ENCODE measurements around the gene JKAMP.

Gene JKAMP

DNA sequence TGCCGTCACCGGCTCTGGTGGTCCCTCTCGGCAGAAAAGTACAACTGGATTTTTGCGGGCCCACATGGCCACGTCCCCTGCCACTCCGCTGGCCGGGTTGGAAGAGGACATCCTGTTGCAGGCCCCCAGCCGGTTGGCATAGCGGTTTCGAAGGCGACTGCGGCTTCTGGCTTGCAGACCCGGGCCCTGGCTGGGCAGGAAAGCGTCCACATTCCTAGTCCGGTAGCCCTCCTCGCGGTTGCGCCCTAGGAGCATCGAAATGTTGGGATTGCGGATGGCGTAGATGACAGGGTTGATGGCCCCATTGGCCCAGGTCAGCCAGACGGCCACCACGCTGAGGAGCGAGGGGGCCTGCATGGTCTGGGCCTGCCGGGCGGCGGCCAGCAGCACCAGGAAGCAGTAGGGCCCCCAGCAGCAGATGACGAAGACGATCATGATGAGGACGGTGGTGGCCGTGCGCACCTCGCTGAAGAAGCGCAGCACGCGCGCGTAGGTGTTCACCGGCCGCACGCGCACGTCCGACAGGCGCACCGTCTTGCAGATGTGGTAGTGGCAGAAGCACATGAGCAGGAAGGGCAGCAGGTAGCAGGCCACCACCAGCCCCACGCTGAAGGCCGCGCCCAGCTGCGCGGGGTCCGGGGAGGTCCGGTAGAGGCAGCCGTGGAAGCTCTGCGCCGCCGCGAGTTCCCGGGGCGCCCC, 20.4 kb upstream of the JKAMP start:
- Mint-ChIP-seq H3K4me1 (peaks cover 5% of the 10 kb centered on the region), H3K27ac (peak overlapping the region; percentile 64)
- peak in 1 of 2 donors; percentile 26 for DNase-seq (ENCODE audit: low spot score in 2 of 2)

DNA sequence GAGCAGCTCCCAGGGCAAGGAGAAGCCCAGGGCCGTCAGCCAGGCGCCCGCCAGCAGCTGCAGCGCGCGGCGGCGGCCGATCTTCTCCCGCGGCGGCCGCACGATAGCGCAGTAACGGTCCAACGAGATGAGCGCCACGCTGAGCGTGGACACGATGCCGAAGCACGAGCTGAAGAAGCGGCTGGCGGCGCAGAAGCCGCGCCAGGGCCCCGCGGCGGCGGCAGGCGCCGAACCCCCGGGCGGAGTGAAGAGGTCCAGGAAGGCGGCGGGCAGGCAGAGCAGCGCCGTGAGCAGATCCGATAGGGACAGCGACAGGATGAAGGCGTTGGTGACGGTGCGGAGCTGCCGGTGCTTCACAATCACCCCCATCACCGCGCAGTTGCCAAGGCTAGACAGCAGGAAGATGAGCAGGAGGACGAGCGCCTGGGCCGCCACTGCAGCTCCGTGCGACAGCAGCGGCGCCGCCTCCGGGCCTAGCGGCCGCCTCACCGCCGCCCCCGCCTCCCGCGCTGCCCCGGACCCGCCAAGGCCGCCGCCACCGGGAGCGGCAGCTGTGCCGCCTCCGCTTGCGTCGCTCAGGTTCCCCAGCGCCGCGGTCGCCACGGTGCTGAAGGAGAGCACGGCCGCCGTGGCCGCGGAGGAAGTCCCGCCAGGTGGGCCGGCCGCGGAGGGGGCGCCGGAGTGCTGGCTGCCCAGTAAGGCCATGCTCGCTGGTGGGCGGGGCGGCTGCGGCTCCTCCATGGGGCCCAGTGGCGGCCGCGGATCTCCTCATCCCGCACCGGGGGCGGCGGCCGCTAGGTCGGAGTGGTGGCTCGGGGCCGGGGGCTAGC, 19.6 kb upstream of the JKAMP start:
- Mint-ChIP-seq H3K27me3 (peaks cover 2% of the 10 kb centered on the region), H3K4me1 (peaks cover 5% of the 10 kb centered on the region), H3K4me3 (peak overlapping the region; percentile 89), H3K27ac (peak overlapping the region; percentile 64), H3K9me3 (no peaks in the 10 kb centered on the region), H3K36me3 (peaks cover 4% of the 10 kb centered on the region)
- DNase-seq (ENCODE audit: low spot score in 2 of 2) (peak; percentile 34 to 59), ATAC-seq (ENCODE audit: low read depth) (peak; percentile 55)

More for the DNA sequence above, 20.4 kb upstream of the JKAMP start:
- H3K4me3 Mint-ChIP-seq = peak overlapping the region; percentile 89
- H3K9me3 Mint-ChIP-seq = no peaks in the 10 kb centered on the region
- peaks cover 2% of the 10 kb centered on the region for H3K27me3 Mint-ChIP-seq
- ATAC-seq (ENCODE audit: low read depth) = peak; percentile 16
- peaks cover 6% of the 10 kb centered on the region for H3K36me3 Mint-ChIP-seq

DNA sequence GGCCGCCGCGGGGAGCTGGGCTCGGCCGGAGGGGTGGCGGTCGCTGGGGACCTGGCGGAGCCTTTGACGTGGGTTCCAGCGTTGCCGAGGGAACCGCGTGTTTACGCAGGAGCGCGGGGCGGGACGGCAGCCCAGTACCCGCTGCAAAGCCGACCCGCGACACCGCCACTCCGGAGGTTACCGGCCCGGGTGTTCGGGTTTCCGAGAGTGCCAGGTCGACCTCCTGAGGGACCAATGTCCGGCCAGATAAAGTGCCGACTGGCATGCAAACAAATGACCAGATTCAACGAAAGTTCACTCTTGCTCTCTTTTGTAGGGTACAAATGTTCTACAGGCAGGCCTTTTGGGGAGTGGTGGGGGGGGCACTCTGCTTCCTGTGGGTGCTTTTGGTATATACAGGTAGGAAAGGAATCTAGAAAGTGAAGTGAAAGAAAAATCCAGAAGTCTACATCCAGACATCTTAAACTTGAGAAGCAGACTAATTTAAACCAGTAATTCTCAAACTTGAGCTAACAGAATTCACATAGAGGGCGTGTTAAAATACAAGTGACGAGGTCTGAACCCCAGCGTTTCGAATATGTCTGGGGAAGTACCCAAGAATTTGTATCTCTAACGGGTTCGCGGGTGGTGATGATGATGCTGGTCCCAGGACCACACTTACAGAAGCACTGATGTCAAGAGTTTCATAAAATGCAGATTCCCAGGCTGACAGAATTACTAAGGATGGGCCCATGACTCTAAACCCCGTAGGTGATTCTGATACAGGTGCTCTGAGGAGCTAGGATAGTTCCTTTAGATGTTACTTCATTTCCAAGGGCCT, 18.8 kb upstream of the JKAMP start, which contains the start of gene GPR135:
GPR135 (minus strand) TSS at position 65 of the 820 bp plus-strand sequence. CDS start 154 bp downstream, outside the sequence.
- DNase-seq (ENCODE audit: low spot score in 2 of 2) (peak; percentile 48 to 55), ATAC-seq (ENCODE audit: low read depth) (peak; percentile 66)
- Mint-ChIP-seq H3K27me3 (peaks cover 2% of the 10 kb centered on the region), H3K9me3 (no peaks in the 10 kb centered on the region), H3K36me3 (peaks cover 4% of the 10 kb centered on the region), H3K4me1 (peaks cover 5% of the 10 kb centered on the region), H3K4me3 (peak within 1 kb of the TSS; percentile 89), H3K27ac (peak within 1 kb of the TSS; percentile 64)

DNA sequence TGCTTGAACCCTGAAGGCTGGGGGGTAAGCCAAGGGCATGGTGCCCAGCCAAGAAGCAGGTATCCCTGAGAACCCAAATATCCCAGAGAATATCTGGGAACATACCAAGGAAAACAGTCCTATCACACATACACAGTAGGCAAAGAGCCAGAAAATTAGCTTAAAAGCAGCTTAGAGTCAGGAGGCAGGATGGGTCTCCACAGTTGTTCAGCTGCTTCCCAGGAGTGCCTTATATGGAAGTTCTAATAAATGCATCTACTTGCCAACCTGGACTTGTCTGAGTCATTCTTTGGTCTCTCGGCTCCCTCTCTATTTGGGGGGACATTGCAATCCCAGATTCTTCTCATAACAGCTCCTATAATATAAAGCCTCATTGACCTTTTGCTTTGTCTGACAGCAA, 10.1 kb upstream of the JKAMP start:
- no peak for DNase-seq (ENCODE audit: low spot score in 2 of 2)
- ATAC-seq (ENCODE audit: low read depth) = no peak
- no peaks in the 10 kb centered on the region for H3K9me3 Mint-ChIP-seq
- no peaks in the 10 kb centered on the region for H3K27me3 Mint-ChIP-seq
- peaks cover 3% of the 10 kb centered on the region for H3K4me1 Mint-ChIP-seq
- H3K27ac Mint-ChIP-seq = no peak overlapping the region
- H3K36me3 Mint-ChIP-seq = peaks cover 14% of the 10 kb centered on the region
- no peak overlapping the region for H3K4me3 Mint-ChIP-seq

DNA sequence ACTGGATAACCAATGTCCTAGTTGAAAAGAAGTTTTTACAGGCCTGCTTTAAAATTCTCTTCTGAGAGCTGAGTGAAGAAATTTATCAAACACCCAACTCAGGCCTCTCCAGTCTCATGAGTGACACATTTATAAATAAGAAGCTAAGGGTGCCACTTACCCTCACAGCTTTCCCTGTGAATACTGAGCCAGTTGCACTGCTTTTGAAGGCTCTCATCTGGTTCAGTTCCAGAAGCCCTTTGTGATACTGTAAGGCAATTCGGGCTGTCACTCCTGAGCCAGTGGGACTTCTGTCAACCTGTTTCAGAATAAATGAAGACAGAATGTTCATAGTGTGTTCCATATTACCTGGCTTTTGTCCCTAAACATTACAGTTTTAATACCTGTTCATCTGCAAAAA, 8.6 kb upstream of the JKAMP start:
- no peaks in the 10 kb centered on the region for H3K27me3 Mint-ChIP-seq
- peaks cover 15% of the 10 kb centered on the region for H3K36me3 Mint-ChIP-seq
- DNase-seq (ENCODE audit: low spot score in 2 of 2) (no peak), ATAC-seq (ENCODE audit: low read depth) (no peak)
- no peaks in the 10 kb centered on the region for H3K9me3 Mint-ChIP-seq
- no peak overlapping the region for H3K27ac Mint-ChIP-seq
- H3K4me1 Mint-ChIP-seq = peaks cover 11% of the 10 kb centered on the region
- no peak overlapping the region for H3K4me3 Mint-ChIP-seq

DNA sequence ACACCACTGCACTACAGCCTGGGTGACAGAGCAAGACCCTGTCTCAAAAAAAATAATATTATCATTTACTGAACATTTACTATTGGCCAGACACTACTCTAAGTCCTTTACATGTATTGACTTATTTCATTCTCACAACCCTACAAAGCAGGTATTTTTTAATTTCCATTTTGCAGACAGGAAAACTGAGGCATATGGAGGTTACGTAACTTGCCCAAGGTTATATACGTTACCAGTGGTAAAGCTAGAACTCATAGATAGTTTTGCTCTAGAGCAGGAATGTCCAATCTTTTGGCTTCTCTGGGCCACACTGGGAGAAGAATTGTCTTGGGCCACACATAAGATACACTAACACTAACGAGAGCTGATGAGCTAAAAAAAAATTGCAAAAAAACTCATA, 5.8 kb upstream of the JKAMP start:
- no peak for ATAC-seq (ENCODE audit: low read depth)
- peaks cover 29% of the 10 kb centered on the region for H3K4me1 Mint-ChIP-seq
- H3K4me3 Mint-ChIP-seq = no peak overlapping the region
- no peaks in the 10 kb centered on the region for H3K27me3 Mint-ChIP-seq
- H3K27ac Mint-ChIP-seq = no peak overlapping the region
- H3K9me3 Mint-ChIP-seq = no peaks in the 10 kb centered on the region
- DNase-seq (ENCODE audit: low spot score in 2 of 2) = no peak
- H3K36me3 Mint-ChIP-seq = peaks cover 9% of the 10 kb centered on the region

DNA sequence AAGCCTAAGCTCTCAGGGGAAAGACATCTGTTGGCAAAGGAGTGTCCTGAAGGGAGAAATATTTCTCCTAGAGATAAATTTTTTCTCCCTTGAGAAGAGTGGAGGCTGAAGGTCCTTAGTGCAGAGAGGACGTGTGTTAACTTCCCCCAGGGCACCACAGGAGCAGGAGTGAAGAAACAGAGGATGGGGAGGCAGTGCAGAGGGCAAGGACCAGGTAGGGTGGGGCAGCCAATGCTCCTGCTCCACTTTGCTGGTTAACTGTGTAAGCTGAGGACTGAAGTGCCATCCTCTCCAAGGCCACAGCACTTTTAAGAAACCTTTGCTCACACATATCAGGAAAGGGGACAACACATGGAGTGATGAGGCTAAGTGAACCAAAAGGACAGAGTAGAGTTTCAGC, 4.2 kb upstream of the JKAMP start:
- DNase-seq (ENCODE audit: low spot score in 2 of 2) (no peak), ATAC-seq (ENCODE audit: low read depth) (no peak)
- H3K4me1 Mint-ChIP-seq = peaks cover 29% of the 10 kb centered on the region
- no peaks in the 10 kb centered on the region for H3K27me3 Mint-ChIP-seq
- H3K27ac Mint-ChIP-seq = no peak overlapping the region
- H3K36me3 Mint-ChIP-seq = peaks cover 8% of the 10 kb centered on the region
- H3K9me3 Mint-ChIP-seq = no peaks in the 10 kb centered on the region
- peak overlapping the region; percentile 29 for H3K4me3 Mint-ChIP-seq

DNA sequence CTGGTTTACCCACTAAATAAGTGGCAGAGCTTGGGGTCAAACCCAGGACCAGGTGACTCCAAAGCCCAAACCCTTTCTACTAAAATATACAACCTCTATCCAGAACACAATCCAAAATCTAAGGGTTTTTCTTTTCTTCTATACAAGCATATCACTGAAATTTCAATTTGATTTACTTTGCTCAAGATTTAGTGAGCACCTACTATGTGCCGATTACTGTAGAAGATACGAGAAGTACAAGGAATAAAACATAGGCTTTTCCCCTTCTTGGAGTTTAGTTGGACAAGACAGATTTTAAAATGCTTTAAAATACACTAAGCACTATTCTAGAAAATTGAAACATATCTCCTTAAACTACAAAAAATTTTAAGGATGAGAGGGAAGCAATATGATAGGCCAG, 2.9 kb upstream of the JKAMP start:
- H3K9me3 Mint-ChIP-seq = no peaks in the 10 kb centered on the region
- no peak overlapping the region for H3K4me3 Mint-ChIP-seq
- no peak for DNase-seq (ENCODE audit: low spot score in 2 of 2)
- peaks cover 31% of the 10 kb centered on the region for H3K4me1 Mint-ChIP-seq
- H3K27ac Mint-ChIP-seq = peak overlapping the region; percentile 70
- H3K27me3 Mint-ChIP-seq = no peaks in the 10 kb centered on the region
- H3K36me3 Mint-ChIP-seq = peaks cover 8% of the 10 kb centered on the region
- no peak for ATAC-seq (ENCODE audit: low read depth)

DNA sequence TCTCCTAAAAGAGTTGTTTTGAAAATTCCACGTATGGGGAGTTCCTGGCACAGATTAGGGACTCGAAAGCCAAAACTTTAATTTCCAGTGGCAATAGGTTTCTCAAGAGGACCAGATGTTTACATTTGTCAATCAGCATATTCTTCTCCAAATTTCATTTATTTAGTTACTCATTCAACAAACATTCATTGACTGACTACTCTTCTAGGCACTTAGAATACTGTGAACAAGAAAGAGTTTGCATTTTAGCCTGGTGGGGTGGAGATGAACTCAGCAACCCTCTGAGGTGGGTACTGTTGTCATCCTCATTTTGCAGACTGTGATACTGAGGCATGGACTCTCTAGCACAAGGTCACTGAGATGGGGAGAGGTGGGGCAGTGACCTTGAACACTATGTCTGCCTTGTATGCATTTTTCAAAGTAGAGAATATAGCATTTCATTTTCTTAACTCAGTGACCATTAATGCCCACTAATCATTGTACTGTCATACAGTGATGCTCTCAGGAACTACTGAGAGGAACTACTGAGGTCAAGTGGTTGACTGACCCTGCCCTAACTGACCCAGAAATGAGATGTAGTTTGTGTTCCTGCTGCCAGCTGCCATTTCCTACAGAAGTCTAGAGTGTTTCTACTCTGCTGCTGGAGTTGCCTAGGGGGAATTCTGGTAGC, 2.3 kb upstream of the JKAMP start:
- H3K27me3 Mint-ChIP-seq = no peaks in the 10 kb centered on the region
- DNase-seq (ENCODE audit: low spot score in 2 of 2) = no peak
- H3K27ac Mint-ChIP-seq = no peak overlapping the region
- no peaks in the 10 kb centered on the region for H3K9me3 Mint-ChIP-seq
- H3K4me3 Mint-ChIP-seq = peak overlapping the region; percentile 59
- peaks cover 31% of the 10 kb centered on the region for H3K4me1 Mint-ChIP-seq
- H3K36me3 Mint-ChIP-seq = peaks cover 6% of the 10 kb centered on the region
- no peak for ATAC-seq (ENCODE audit: low read depth)

DNA sequence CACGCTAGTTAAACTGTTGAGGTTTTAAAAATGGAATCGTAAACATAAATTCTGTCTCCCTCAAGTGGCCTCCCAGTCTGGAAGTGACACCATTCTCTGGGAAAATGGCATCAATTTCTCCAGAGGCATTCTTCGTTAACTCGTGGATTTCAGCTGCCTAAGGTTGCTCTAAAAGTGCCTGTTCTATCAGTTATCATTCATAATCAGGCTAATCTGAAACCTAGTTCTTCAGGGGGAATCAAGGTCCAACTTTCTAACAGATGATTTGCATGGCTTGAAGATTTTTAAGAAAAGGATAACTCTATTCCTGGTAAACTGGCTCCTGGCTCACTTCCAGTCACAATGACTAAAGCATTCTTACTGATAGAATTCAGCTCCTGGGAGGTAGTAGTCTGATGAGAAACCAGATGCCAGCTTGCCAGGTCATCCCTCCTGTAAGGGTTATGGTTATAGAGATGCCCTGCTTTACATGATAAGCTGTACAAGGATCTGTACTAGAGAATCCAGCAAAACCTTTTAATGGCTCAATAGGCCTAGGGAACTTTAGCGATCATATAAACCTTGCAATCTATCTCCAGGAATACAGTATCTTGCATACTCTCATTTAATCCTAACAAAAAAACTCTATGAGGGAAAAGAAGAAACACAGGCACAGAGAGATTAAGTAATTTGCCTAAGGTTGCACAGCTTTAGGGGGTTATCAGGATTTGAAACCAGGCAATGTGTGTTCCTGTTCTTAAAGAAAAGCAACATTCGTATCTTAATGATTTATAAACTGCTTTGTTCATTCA, 1.6 kb upstream of the JKAMP start:
- Mint-ChIP-seq H3K27me3 (no peaks in the 10 kb centered on the region), H3K36me3 (peaks cover 7% of the 10 kb centered on the region), H3K27ac (peak overlapping the region; percentile 89), H3K4me3 (peak overlapping the region; percentile 93), H3K4me1 (peaks cover 31% of the 10 kb centered on the region), H3K9me3 (no peaks in the 10 kb centered on the region)
- ATAC-seq (ENCODE audit: low read depth) (no peak), DNase-seq (ENCODE audit: low spot score in 2 of 2) (no peak)

DNA sequence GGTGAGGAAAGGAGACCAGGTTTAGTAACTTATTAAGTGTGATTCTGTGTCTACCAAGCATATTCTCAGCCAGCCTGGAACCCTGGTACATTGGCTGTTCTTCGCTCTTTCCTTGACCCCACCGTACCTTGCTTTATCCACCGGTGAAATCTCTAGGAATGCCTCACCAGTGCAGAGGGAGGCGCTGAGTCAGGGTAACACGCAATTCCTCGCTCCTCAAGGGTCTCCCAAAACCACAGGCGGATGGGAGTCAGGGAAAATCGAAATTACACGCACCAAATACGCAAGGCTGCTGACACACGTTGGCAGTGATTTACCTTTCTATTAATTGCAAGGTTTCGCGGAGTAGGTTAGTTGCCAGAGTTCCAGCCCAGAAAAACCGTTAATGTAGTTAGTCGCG, 954 bp upstream of the JKAMP start:
- Mint-ChIP-seq H3K4me3 (peak overlapping the region; percentile 93), H3K9me3 (no peaks in the 10 kb centered on the region), H3K27ac (peak overlapping the region; percentile 89), H3K4me1 (peaks cover 33% of the 10 kb centered on the region), H3K36me3 (peaks cover 11% of the 10 kb centered on the region), H3K27me3 (no peaks in the 10 kb centered on the region)
- DNase-seq (ENCODE audit: low spot score in 2 of 2) (no peak), ATAC-seq (ENCODE audit: low read depth) (no peak)

DNA sequence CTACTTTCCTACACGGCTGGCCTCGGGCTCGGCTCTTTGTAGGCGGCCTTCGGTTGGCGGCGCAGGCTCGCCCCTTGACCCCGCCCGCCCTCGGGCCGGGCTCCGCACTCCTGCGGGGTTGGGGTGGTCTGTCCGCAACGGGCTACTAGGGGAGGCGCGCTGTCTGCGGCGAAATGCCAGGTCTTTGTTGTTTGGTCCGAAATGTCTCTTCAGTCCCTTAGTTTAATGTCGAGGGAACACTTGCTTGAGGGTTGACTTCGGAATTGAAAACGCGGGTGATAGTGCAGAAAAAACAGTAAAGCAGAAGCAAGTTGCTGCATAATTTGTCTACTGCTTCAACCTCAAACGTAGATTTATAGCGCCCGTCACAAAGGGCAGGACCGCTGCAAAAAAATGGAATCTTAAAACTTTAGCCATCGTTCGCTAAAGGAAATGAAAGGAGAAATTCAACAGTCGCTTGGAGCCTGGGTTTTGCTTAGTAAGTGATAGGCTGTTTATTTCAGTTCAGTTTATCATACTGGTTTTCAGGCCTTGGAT, 390 bp downstream of the JKAMP start:
- peak; percentile 44 for ATAC-seq (ENCODE audit: low read depth)
- peak overlapping the region; percentile 89 for H3K27ac Mint-ChIP-seq
- no peaks in the 10 kb centered on the region for H3K27me3 Mint-ChIP-seq
- no peaks in the 10 kb centered on the region for H3K9me3 Mint-ChIP-seq
- H3K4me3 Mint-ChIP-seq = peak overlapping the region; percentile 93
- H3K4me1 Mint-ChIP-seq = peaks cover 41% of the 10 kb centered on the region
- H3K36me3 Mint-ChIP-seq = peaks cover 19% of the 10 kb centered on the region
- no peak for DNase-seq (ENCODE audit: low spot score in 2 of 2)

DNA sequence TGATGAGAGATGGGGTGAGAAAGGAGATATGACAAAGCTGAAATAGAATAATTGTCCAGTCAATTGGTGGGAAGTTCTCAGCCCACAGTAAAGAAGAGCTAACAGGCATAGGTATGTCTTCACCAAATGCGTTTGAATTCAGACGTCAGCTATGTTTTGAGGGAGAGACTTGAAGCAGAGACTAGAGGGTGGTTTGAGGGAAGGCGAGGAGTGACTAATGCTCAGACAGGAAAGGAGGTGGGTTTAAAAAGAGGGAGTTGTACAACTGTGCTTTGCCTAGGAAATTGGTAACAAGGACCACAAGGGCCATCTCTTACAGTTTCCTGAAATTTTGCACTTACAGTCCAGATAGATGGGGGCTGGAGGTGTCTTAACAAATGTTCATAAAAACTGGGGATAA, 6.4 kb downstream of the JKAMP start:
- no peaks in the 10 kb centered on the region for H3K9me3 Mint-ChIP-seq
- no peaks in the 10 kb centered on the region for H3K27me3 Mint-ChIP-seq

More for the DNA sequence above, 6.4 kb downstream of the JKAMP start:
- Mint-ChIP-seq H3K4me1 (peaks cover 22% of the 10 kb centered on the region), H3K4me3 (no peak overlapping the region), H3K27ac (no peak overlapping the region), H3K36me3 (peaks cover 51% of the 10 kb centered on the region)
- no peak for ATAC-seq (ENCODE audit: low read depth)
- no peak for DNase-seq (ENCODE audit: low spot score in 2 of 2)
